ENCODE results near the gene LMAN1. TPM values are rescaled to one million over a fixed set of nuclear protein-coding genes. Genes with fewer than 3 reads are reported as not detected.

The LMAN1 gene
- total and polyA plus RNA-seq, 4 donors = 77.2 to 265 (median 98.6) TPM

DNA sequence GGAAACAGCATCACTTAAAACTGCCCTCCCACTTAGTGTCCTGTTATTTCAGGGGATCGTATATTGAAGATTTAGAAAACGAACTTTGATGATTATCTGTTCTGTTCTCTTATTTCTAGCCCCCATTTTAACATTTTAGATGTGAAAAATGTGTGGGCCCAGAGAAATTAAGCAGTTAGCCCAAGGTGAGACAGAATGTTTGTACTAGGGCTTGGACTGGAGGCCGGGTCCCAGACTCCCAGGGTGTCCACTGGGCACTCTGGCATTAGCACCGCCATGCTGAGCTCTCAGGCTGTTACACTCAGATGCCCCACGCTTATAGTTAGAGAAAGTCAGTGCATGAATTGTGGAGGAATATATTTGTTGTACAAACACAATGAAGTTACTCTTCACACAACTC lies 80.3 kb downstream of the LMAN1 start:
- peaks cover 0 to 4% (median 0%) of the 10 kb centered on the region in 4 donors for H3K4me1 ChIP-seq (ENCODE audit: control insufficient read depth in 4 of 4, insufficient read depth in 4 of 4, low read length in 3 of 4)
- no peak overlapping the region for H3K27ac ChIP-seq (ENCODE audit: low read depth in 1 of 2, low read length in 2 of 2)
- H3K27me3 ChIP-seq (ENCODE audit: control insufficient read depth in 4 of 4, insufficient read depth in 4 of 4, low read length in 3 of 4) = peaks cover 3 to 11% (median 7%) of the 10 kb centered on the region in 4 donors
- H3K9ac ChIP-seq (ENCODE audit: low read depth in 1 of 2, low read length in 2 of 2) = no peak overlapping the region
- TF ChIP-seq, protein P1, sequence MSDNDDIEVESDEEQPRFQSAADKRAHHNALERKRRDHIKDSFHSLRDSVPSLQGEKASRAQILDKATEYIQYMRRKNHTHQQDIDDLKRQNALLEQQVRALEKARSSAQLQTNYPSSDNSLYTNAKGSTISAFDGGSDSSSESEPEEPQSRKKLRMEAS (IDR thresholded peaks at IDR 0.05) = no peak
- TF ChIP-seq HNF4G (IDR thresholded peaks at IDR 0.05) (no peak), GABPA (IDR thresholded peaks at IDR 0.05 in 1 of 2, conservative IDR thresholded peaks at IDR 0.05 in 1 of 2) (no peak), JUND (IDR thresholded peaks at IDR 0.05) (no peak), TAF1 (conservative IDR thresholded peaks at IDR 0.05) (no peak), HNF4A (conservative IDR thresholded peaks at IDR 0.05) (no peak)
- TF ChIP-seq, protein P2, sequence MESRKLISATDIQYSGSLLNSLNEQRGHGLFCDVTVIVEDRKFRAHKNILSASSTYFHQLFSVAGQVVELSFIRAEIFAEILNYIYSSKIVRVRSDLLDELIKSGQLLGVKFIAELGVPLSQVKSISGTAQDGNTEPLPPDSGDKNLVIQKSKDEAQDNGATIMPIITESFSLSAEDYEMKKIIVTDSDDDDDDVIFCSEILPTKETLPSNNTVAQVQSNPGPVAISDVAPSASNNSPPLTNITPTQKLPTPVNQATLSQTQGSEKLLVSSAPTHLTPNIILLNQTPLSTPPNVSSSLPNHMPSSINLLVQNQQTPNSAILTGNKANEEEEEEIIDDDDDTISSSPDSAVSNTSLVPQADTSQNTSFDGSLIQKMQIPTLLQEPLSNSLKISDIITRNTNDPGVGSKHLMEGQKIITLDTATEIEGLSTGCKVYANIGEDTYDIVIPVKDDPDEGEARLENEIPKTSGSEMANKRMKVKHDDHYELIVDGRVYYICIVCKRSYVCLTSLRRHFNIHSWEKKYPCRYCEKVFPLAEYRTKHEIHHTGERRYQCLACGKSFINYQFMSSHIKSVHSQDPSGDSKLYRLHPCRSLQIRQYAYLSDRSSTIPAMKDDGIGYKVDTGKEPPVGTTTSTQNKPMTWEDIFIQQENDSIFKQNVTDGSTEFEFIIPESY (IDR thresholded peaks at IDR 0.05) = no peak
- 63% methylated on average over 5 of the region's 5 CpGs for WGBS
- no peaks in the 10 kb centered on the region for H3K36me3 ChIP-seq (ENCODE audit: control insufficient read depth in 4 of 4, insufficient read depth in 3 of 4, low read depth in 1 of 4, low read length in 3 of 4)
- no peak overlapping the region for H3K4me3 ChIP-seq (ENCODE audit: low read depth in 1 of 3, low read length in 3 of 3)
- no peaks in the 10 kb centered on the region for H3K9me3 ChIP-seq (ENCODE audit: control insufficient read depth in 4 of 4, low read length in 3 of 4)
- DNase-seq (ENCODE audit: low spot score) = no peak

Other genes starting within 250 kb of the LMAN1 start
- gene SEC11C, start 219.4 kb downstream of the LMAN1 start, total RNA-seq = 100 to 1,000 TPM; 106 to 125 TPM
- gene SEC11C, start 219.4 kb downstream of the LMAN1 start, polyA plus RNA-seq = 100 to 1,000 TPM; 186 to 206 TPM
- not detected for gene GRP, start 139.1 kb downstream of the LMAN1 start, total RNA-seq
- gene GRP, start 139.1 kb downstream of the LMAN1 start, polyA plus RNA-seq = not detected
- gene RAX, start 85.8 kb downstream of the LMAN1 start, total RNA-seq = not detected
- gene RAX, start 85.8 kb downstream of the LMAN1 start, polyA plus RNA-seq = not detected
- not detected for gene CPLX4, start 40.6 kb downstream of the LMAN1 start, total RNA-seq
- not detected for gene CPLX4, start 40.6 kb downstream of the LMAN1 start, polyA plus RNA-seq